K562 (cell line): Measurements from ENCODE around the gene AGRN. TPM values are rescaled to one million over a fixed set of nuclear protein-coding genes. Genes with fewer than 3 reads are reported as not detected.

ENCODE experiments used
- ATAC-seq: fragments of 200-7000 bp; cut with Tn5 transposase; 3 replicates; pipeline ENCODE4 v1.9.1; 2020; ENCODE audit warnings: moderate library complexity
- BruUV-seq: library from RNA; stranded (reverse); fragments of 400-500 nt; replicated peaks from 2 replicates; lab custom pipeline; 2021; lab: Mats Ljungman, UMichigan
- CTCF ChIA-PET: fragments of 300-600 bp; formaldehyde crosslinking; extraction: SDS; loops from one replicate; lab custom pipeline; 2021; ENCODE audit warnings: low intra/inter-chr PET ratio; lab: Yijun Ruan, JAX
- POLR2A ChIA-PET: fragments of 300-600, 350-650 bp; sonication (Branson Sonifier 250); formaldehyde crosslinking; extraction: SDS; loops from one replicate; lab custom pipeline; 2021; ENCODE audit warnings: antibody characterized with exemption, inconsistent platforms; lab: Yijun Ruan, JAX
- DNase-seq, 4 experiments: peaks; one replicate each; pipeline versions ENCODE4 v3.0.0 to v3.0.0-alpha.2; 2011 to 2018; ENCODE audit warnings: low spot score in 3 of 4, mixed read lengths in 3 of 4; ENCODE audit errors: extremely low read depth in 1 of 4
- FAIRE-seq: peaks from 2 replicates; lab custom pipeline; 2011; peaks lifted over from hg19 to GRCh38; lab: Jason Lieb, UNC
- H2AFZ ChIP-seq: 2 replicates; pipeline ENCODE4 v1.6.0; 2011; ENCODE audit warnings: low read depth, low read length, control low read depth, inconsistent platforms
- H3K27ac ChIP-seq: fragments of 200-600 bp; 3 replicates; pipeline ENCODE4 v1.8.0; 2011; ENCODE audit warnings: low read depth, mild to moderate bottlenecking, control low read depth, inconsistent platforms, low read length, moderate library complexity, mixed read lengths; ENCODE audit errors: extremely low read depth
- H3K27me3 ChIP-seq, 2 experiments: fragments of 300-600 bp in 1 of 2; 2 replicates in 1 of 2; 3 replicates in 1 of 2; pipeline versions ENCODE4 v1.6.0 to v1.8.0; 2011; ENCODE audit warnings: inconsistent platforms in 2 of 2, low read length in 2 of 2, mild to moderate bottlenecking in 1 of 2, mixed read lengths in 1 of 2, moderate library complexity in 1 of 2; ENCODE audit not compliant: control insufficient read depth in 2 of 2, insufficient read depth in 2 of 2
- H3K36me3 ChIP-seq: fragments of 300-600 bp; 3 replicates; pipeline ENCODE4 v1.8.0; 2011; ENCODE audit warnings: mild to moderate bottlenecking, low read length, inconsistent platforms; ENCODE audit not compliant: control insufficient read depth, insufficient read depth
- H3K4me1 ChIP-seq, 2 experiments: fragments of 200-600 bp in 1 of 2; replicated peaks in 1 of 2; 2 replicates in 1 of 2; 3 replicates in 1 of 2; pipeline versions ENCODE4 v1.5.1 to v1.8.0; 2011; ENCODE audit warnings: inconsistent platforms in 2 of 2, low read length in 2 of 2, mild to moderate bottlenecking in 1 of 2, mixed read lengths in 1 of 2, moderate library complexity in 1 of 2; ENCODE audit not compliant: control insufficient read depth in 2 of 2, insufficient read depth in 2 of 2
- H3K4me2 ChIP-seq: 2 replicates; pipeline ENCODE4 v1.6.1; 2011; ENCODE audit warnings: low read length, control low read depth, inconsistent platforms, mixed read lengths; ENCODE audit not compliant: insufficient read depth
- H3K4me3 ChIP-seq: fragments of 200-600 bp; sonication (generic), shearing (Covaris generic); 2 replicates; pipeline ENCODE4 v1.5.1; 2016; ENCODE audit warnings: control low read depth, inconsistent platforms
- H3K79me2 ChIP-seq: fragments of 200-600 bp; 3 replicates; pipeline ENCODE4 v1.8.0; 2011; ENCODE audit warnings: low read length, inconsistent platforms; ENCODE audit not compliant: control insufficient read depth, insufficient read depth
- H3K9ac ChIP-seq, 2 experiments: 2 replicates each; pipeline versions ENCODE4 v1.6.0 to v1.6.1; 2011; ENCODE audit warnings: low read depth in 2 of 2, low read length in 2 of 2, control low read depth in 1 of 2, inconsistent platforms in 1 of 2, mild to moderate bottlenecking in 1 of 2, mixed read lengths in 1 of 2; ENCODE audit not compliant: insufficient read depth in 1 of 2
- H3K9me1 ChIP-seq: one replicate; pipeline ENCODE4 v1.6.0; 2011; ENCODE audit warnings: inconsistent platforms, mild to moderate bottlenecking, low read length, moderate library complexity; ENCODE audit not compliant: control insufficient read depth, insufficient read depth
- H3K9me3 ChIP-seq: replicated peaks from 2 replicates; pipeline ENCODE4 v1.5.1; 2011; ENCODE audit warnings: low read depth, low read length, inconsistent platforms; ENCODE audit not compliant: control insufficient read depth, insufficient read depth
- H4K20me1 ChIP-seq: replicated peaks from 2 replicates; pipeline ENCODE4 v1.6.1; 2011; ENCODE audit warnings: low read length, inconsistent platforms, mixed read lengths; ENCODE audit not compliant: control insufficient read depth, insufficient read depth
- C11orf30 ChIP-seq: fragments of 450-650 bp; IDR thresholded peaks from 2 replicates; pipeline ENCODE4 v1.6.1; 2016; ENCODE audit warnings: low read depth, mild to moderate bottlenecking
- CC2D1A ChIP-seq: fragments of 450-650 bp; IDR thresholded peaks from 2 replicates; pipeline ENCODE4 v1.6.1; 2017; ENCODE audit warnings: mild to moderate bottlenecking
- E2F4 ChIP-seq: sonication (generic); formaldehyde crosslinking; IDR thresholded peaks from 2 replicates; pipeline ENCODE4 v1.8.0; 2022; ENCODE audit warnings: mild to moderate bottlenecking, low read depth, missing genetic modification reagents
- GTF2E2 ChIP-seq: fragments of 200-800 bp; sonication (Bioruptor generic); IDR thresholded peaks from 2 replicates; pipeline ENCODE4 v1.6.1; 2016; ENCODE audit warnings: missing genetic modification characterization, missing compliant biosample characterization
- HDGF ChIP-seq: fragments of 450-650 bp; IDR thresholded peaks from 2 replicates; pipeline ENCODE4 v1.6.1; 2016
- NEUROD1 ChIP-seq: fragments of 150-350 bp; IDR thresholded peaks from 2 replicates; pipeline ENCODE4 v1.6.1; 2014; ENCODE audit warnings: borderline replicate concordance, low read length, low read depth; ENCODE audit not compliant: partially characterized antibody
- NONO ChIP-seq, 2 experiments: fragments of 200-400 bp in 1 of 2; fragments of 450-650 bp in 1 of 2; formaldehyde crosslinking in 1 of 2; IDR thresholded peaks; 2 replicates each; pipeline ENCODE4 v1.6.1; 2017; ENCODE audit warnings: low read depth in 2 of 2, mild to moderate bottlenecking in 2 of 2, moderate library complexity in 2 of 2, low read length in 1 of 2
- OTX1 ChIP-seq: fragments of 450-650 bp; formaldehyde crosslinking; IDR thresholded peaks from 2 replicates; pipeline ENCODE4 v1.4.0; 2022; ENCODE audit warnings: mild to moderate bottlenecking
- PHF20 ChIP-seq: fragments of 450-650 bp; IDR thresholded peaks from 2 replicates; pipeline ENCODE4 v1.6.1; 2018; ENCODE audit not compliant: partially characterized antibody
- TAF1 ChIP-seq: IDR thresholded peaks from 2 replicates; pipeline ENCODE4 v1.6.1; 2011; ENCODE audit warnings: mild to moderate bottlenecking, low read length, moderate library complexity; ENCODE audit not compliant: insufficient read depth, control insufficient read depth, severe bottlenecking; ENCODE audit errors: extremely low read depth
- TCF15 ChIP-seq: fragments of 250-450 bp; sonication (Bioruptor Pico); IDR thresholded peaks from 2 replicates; pipeline ENCODE4 v1.8.0; 2022; ENCODE audit warnings: moderate library complexity, mild to moderate bottlenecking, inconsistent platforms
- TOE1 ChIP-seq, 2 experiments: fragments of 450-650 bp in 1 of 2; sonication (generic) in 1 of 2; formaldehyde crosslinking in 1 of 2; IDR thresholded peaks; 2 replicates each; pipeline versions ENCODE4 v1.7.1 to v1.8.0; 2016 to 2022; ENCODE audit warnings: borderline replicate concordance in 2 of 2, mild to moderate bottlenecking in 2 of 2, antibody characterized with exemption in 1 of 2, inconsistent platforms in 1 of 2, low read depth in 1 of 2, missing genetic modification reagents in 1 of 2, moderate library complexity in 1 of 2
- ZBTB34 ChIP-seq: fragments of 250-450 bp; sonication (Bioruptor Pico); IDR thresholded peaks from 2 replicates; pipeline ENCODE4 v1.8.0; 2021; ENCODE audit warnings: mild to moderate bottlenecking, moderate library complexity
- ZBTB43 ChIP-seq: sonication (generic); formaldehyde crosslinking; IDR thresholded peaks from 2 replicates; pipeline ENCODE4 v1.8.0; 2023; ENCODE audit warnings: mild to moderate bottlenecking, missing genetic modification reagents
- ZC3H4 ChIP-seq: sonication (generic); formaldehyde crosslinking; IDR thresholded peaks from 2 replicates; pipeline ENCODE4 v1.9.0; 2021; ENCODE audit warnings: missing genetic modification reagents, borderline replicate concordance
- ZNF785 ChIP-seq: fragments of 250-450 bp; sonication (Bioruptor Pico); IDR thresholded peaks from 2 replicates; pipeline ENCODE4 v1.4.0; 2020; ENCODE audit warnings: mild to moderate bottlenecking
- WGBS: fragments of 100-300 bp; shearing (Covaris generic); methylation state at CpG from one replicate; pipeline ENCODE4 v1.1.6; 2016; ENCODE audit warnings: low coverage, mixed read lengths; ENCODE audit not compliant: insufficient coverage; ENCODE audit errors: missing lambda C conversion rate; 5-methylcytosine and 5-hydroxymethylcytosine counted together
- in situ Hi-C: fragments of 300-500 bp; cut with MboI; formaldehyde crosslinking; loops from 4 replicates; pipeline ENCODE4 v1.15.0; 2018; ENCODE audit warnings: inconsistent platforms, mixed read lengths
- intact Hi-C: fragments of 100-400 bp; cut with micrococcal nuclease; formaldehyde crosslinking; loops from 2 replicates; pipeline ENCODE4 v1.14.2; 2022
- polyA plus RNA-seq, 8 experiments: library from polyadenylated mRNA; depleted of rRNA in 4 of 8; stranded (reverse) in 5 of 8; unstranded in 3 of 8; fragments of >200 nt; fragmentation: Nextera tagmentation in 2 of 8; fragmentation: Illumina TruSeq in 1 of 8; extraction: Ambion mirVana in 2 of 8; extraction: Trizol in 1 of 8; gene quantifications; 2 replicates each; pipeline versions ENCODE4 v1.2.1 to v1.2.3, GENCODE V29; 2011 to 2014; ENCODE audit warnings: inconsistent platforms in 1 of 8, missing spikeins in 1 of 8
- total RNA-seq, 7 experiments: library from RNA; depleted of rRNA in 6 of 7; stranded (reverse); fragments of >200 nt in 6 of 7; fragmentation: Illumina TruSeq in 2 of 7; extraction: Trizol in 2 of 7; gene quantifications; 2 replicates each; pipeline versions ENCODE4 v1.2.1 to v1.2.3, GENCODE V29; 2011 to 2021; ENCODE audit warnings: low replicate concordance in 1 of 7

Gene AGRN
- total and polyA plus RNA-seq, 9 of the 15 experiments (the other 6 are each of a cell fraction or from before 2014, with no cell fraction given), result 0.04 to 111 (median 18.1) TPM

- no peak for FAIRE-seq
- H3K27ac ChIP-seq, result peak overlapping the region; percentile 84; the same call in 2 of the 3 replicates
- H3K4me2 ChIP-seq, result peak overlapping the region; percentile 91
- H3K4me3 ChIP-seq, result peak overlapping the region; percentile 34
- POLR2A ChIA-PET, result interaction anchor here (1.1 kb wide), 1 partner anchor 30 kb away, joined by 4 read pairs; no protein-coding TSS in a partner anchor
- no peaks in the 10 kb centered on the region for H3K9me3 ChIP-seq
- H3K79me2 ChIP-seq, result no peaks in the 10 kb centered on the region
- 60% methylated on average over 24 of the region's 24 CpGs for WGBS
- no peaks in the 10 kb centered on the region; the same call in 1 of the 2 replicates for H4K20me1 ChIP-seq
- H3K9me1 ChIP-seq, result peaks cover 4% of the 10 kb centered on the region
- no peaks in the 10 kb centered on the region for H3K27me3 ChIP-seq
- DNase-seq, result no peak
- intact Hi-C loops (loop anchor here (1.0 to 5.0 kb wide), 4 partner anchors 41 to 141 kb away; partner anchors contain the start of genes AGRN, HES4 and SAMD11), in situ Hi-C loops (loop anchor here (10.0 kb wide), 1 partner anchor 79 kb away; the partner anchor contains the start of gene PERM1)
- H3K36me3 ChIP-seq, result no peaks in the 10 kb centered on the region
- CTCF ChIA-PET, result interaction anchor here (3.0 kb wide), 1 partner anchor 80 kb away, joined by 27 read pairs; no protein-coding TSS in a partner anchor
- peak overlapping the region; percentile 70 to 88; a peak in 3 of 4 replicates for H3K9ac ChIP-seq
- H3K4me1 ChIP-seq, result peaks cover 50 to 87% of the 10 kb centered on the region in 2 experiments
- H2AFZ ChIP-seq, result peak overlapping the region; percentile 88
- no peak for ATAC-seq
- no TSS peak for BruUV-seq
- TF ChIP-seq HDGF, result 0 out of 2 replicates have a peak, but pooled peaks have one; percentile 19
- no peak for TF ChIP-seq ZBTB34
- no peak for TF ChIP-seq C11orf30
- TF ChIP-seq E2F4 (CRISPR knock-in tag), result 0 out of 2 replicates have a peak, but pooled peaks have one; percentile 7
- peak; percentile 50; the same call in 1 of the 2 replicates for TF ChIP-seq ZC3H4 (CRISPR knock-in tag)
- 0 out of 2 replicates have a peak, but pooled peaks have one; percentile 1 for TF ChIP-seq ZBTB43 (CRISPR knock-in tag)
- 0 out of 2 replicates have a peak, but pooled peaks have one; percentile 28 for TF ChIP-seq CC2D1A
- TF ChIP-seq GTF2E2, result no peak
- 0 out of 2 replicates have a peak, but pooled peaks have one; percentile 46 for TF ChIP-seq OTX1 (CRISPR knock-in tag)
- 0 out of 2 replicates have a peak, but pooled peaks have one; percentile 68 for TF ChIP-seq TCF15 (CRISPR knock-in tag)
- TF ChIP-seq NEUROD1, result no peak
- TF ChIP-seq PHF20, result no peak
- TF ChIP-seq NONO (IDR thresholded peaks at IDR 0.05; ENCODE audit: low read depth in 2 of 2, low read length in 1 of 2), result 0 out of 4 replicates have a peak, but pooled peaks of 1 of the 2 experiments have one; percentile 55
- TF ChIP-seq ZNF785 (CRISPR knock-in tag), result no peak
- TF ChIP-seq TAF1, result no peak
- no peak for TF ChIP-seq TOE1 (IDR thresholded peaks at IDR 0.05; ENCODE audit: borderline replicate concordance)
- TF ChIP-seq TOE1 (CRISPR knock-in tag; IDR thresholded peaks at IDR 0.05; ENCODE audit: borderline replicate concordance, low read depth), result no peak
Measured at GRCh38 chr1:1063261-1063944, 43.5 kb downstream of the AGRN start.
